Hepatocyte (in vitro differentiated cells): ENCODE data around the gene TENM4. TPM values are rescaled to one million over a fixed set of nuclear protein-coding genes. Genes with fewer than 3 reads are reported as not detected.

Experiments used
- DNase-seq: peaks from one replicate; pipeline ENCODE4 v3.0.0-alpha.2; 2016; ENCODE audit warnings: low spot score
- H2AFZ ChIP-seq: fragments of 200-600 bp; sonication (generic); 2 replicates; pipeline ENCODE4 v1.6.0; 2016; ENCODE audit warnings: antibody characterized with exemption, mild to moderate bottlenecking
- H3K27ac ChIP-seq: fragments of 200-600 bp; sonication (generic); 2 replicates; pipeline ENCODE4 v1.5.1; 2016; ENCODE audit warnings: mild to moderate bottlenecking
- H3K27me3 ChIP-seq: fragments of 200-600 bp; sonication (generic); 2 replicates; pipeline ENCODE4 v1.6.1; 2016
- H3K36me3 ChIP-seq: fragments of 200-600 bp; sonication (generic); replicated peaks from 2 replicates; pipeline ENCODE4 v1.5.1; 2016; ENCODE audit warnings: low read depth; ENCODE audit not compliant: insufficient read depth
- H3K4me1 ChIP-seq: fragments of 200-600 bp; sonication (generic); 2 replicates; pipeline ENCODE4 v1.5.1; 2016; ENCODE audit warnings: mild to moderate bottlenecking, moderate library complexity; ENCODE audit not compliant: insufficient read depth
- H3K4me2 ChIP-seq: fragments of 200-600 bp; sonication (generic); 2 replicates; pipeline ENCODE4 v1.6.0; 2016
- H3K4me3 ChIP-seq: fragments of 200-600 bp; sonication (generic); 2 replicates; pipeline ENCODE4 v1.5.1; 2016; ENCODE audit warnings: mild to moderate bottlenecking
- H3K79me2 ChIP-seq: fragments of 200-600 bp; sonication (generic); 2 replicates; pipeline ENCODE4 v1.6.0; 2017; ENCODE audit warnings: mild to moderate bottlenecking
- H3K9me2 ChIP-seq: fragments of 200-600 bp; sonication (generic); replicated peaks from 2 replicates; pipeline ENCODE4 v1.6.0; 2017; ENCODE audit warnings: mild to moderate bottlenecking; ENCODE audit not compliant: insufficient read depth
- H3K9me3 ChIP-seq: fragments of 200-600 bp; sonication (generic); 2 replicates; pipeline ENCODE4 v1.5.1; 2016; ENCODE audit warnings: low read depth, mild to moderate bottlenecking
- H4K20me1 ChIP-seq: fragments of 200-600 bp; sonication (generic); 2 replicates; pipeline ENCODE4 v1.6.0; 2016; ENCODE audit warnings: mild to moderate bottlenecking; ENCODE audit not compliant: insufficient read depth, poor library complexity, severe bottlenecking
- CTCF ChIP-seq: fragments of 200-600 bp; sonication (generic); IDR thresholded peaks from 2 replicates; pipeline ENCODE4 v1.5.1; 2016; ENCODE audit warnings: antibody characterized with exemption, mild to moderate bottlenecking; ENCODE audit not compliant: poor library complexity
- EZH2 ChIP-seq: fragments of 200-600 bp; sonication (generic); IDR thresholded peaks from 2 replicates; pipeline ENCODE4 v1.6.1; 2016; ENCODE audit warnings: antibody characterized with exemption, mild to moderate bottlenecking, borderline replicate concordance
- EZH2phosphoT487 ChIP-seq: fragments of 200-600 bp; sonication (generic); IDR thresholded peaks from one replicate; pipeline ENCODE4 v1.6.1; 2018; ENCODE audit warnings: antibody characterized with exemption, mild to moderate bottlenecking, low read depth, moderate library complexity; ENCODE audit not compliant: unreplicated experiment, severe bottlenecking
- WGBS: methylation state at CpG from one replicate; pipeline ENCODE4 v1.1.6; 2016; ENCODE audit warnings: low lambda C conversion rate; ENCODE audit errors: missing lambda C conversion rate; 5-methylcytosine and 5-hydroxymethylcytosine counted together
- polyA plus RNA-seq: library from polyadenylated mRNA; unstranded; fragments of >200 nt; fragmentation: Nextera tagmentation; extraction: Ambion mirVana; gene quantifications from 2 replicates; pipeline ENCODE4 v1.2.1, GENCODE V29; 2016
- total RNA-seq: library from RNA; depleted of rRNA; stranded (reverse); fragments of >200 nt; gene quantifications from 2 replicates; pipeline ENCODE4 v1.2.3, GENCODE V29; 2014

Gene TENM4
- total and polyA plus RNA-seq, 2 experiments from 2014 or later: 18.4 to 18.7 TPM

- TF ChIP-seq EZH2phosphoT487: no peak
- no peak for TF ChIP-seq CTCF
- TF ChIP-seq EZH2: no peak
- Histone ChIP-seq H4K20me1 (no peaks in the 10 kb centered on the region), H3K27ac (no peak overlapping the region), H2AFZ (no peak overlapping the region), H3K4me2 (no peak overlapping the region), H3K79me2 (no peaks in the 10 kb centered on the region), H3K9me2 (no peaks in the 10 kb centered on the region), H3K4me3 (no peak overlapping the region), H3K27me3 (no peaks in the 10 kb centered on the region), H3K9me3 (no peaks in the 10 kb centered on the region), H3K36me3 (no peaks in the 10 kb centered on the region), H3K4me1 (no peaks in the 10 kb centered on the region)
- DNase-seq: no peak
- WGBS: 87% methylated on average over 5 of the region's 5 CpGs
Measured at GRCh38 chr11:78689585-78690153, 751.2 kb downstream of the TENM4 start.

- Histone ChIP-seq H3K4me1 (no peaks in the 10 kb centered on the region), H4K20me1 (no peaks in the 10 kb centered on the region), H3K9me3 (no peaks in the 10 kb centered on the region), H3K4me3 (no peak overlapping the region), H3K79me2 (no peaks in the 10 kb centered on the region), H3K36me3 (no peaks in the 10 kb centered on the region), H3K9me2 (no peaks in the 10 kb centered on the region), H3K4me2 (no peak overlapping the region), H2AFZ (no peak overlapping the region), H3K27me3 (no peaks in the 10 kb centered on the region), H3K27ac (no peak overlapping the region)
- DNase-seq: no peak
- WGBS: 95% methylated on average over 3 of the region's 3 CpGs
- TF ChIP-seq EZH2phosphoT487: no peak
- no peak for TF ChIP-seq CTCF
- TF ChIP-seq EZH2: no peak
Measured at GRCh38 chr11:78689101-78689500, 751.7 kb downstream of the TENM4 start.

- no peak overlapping the region for H3K4me2 ChIP-seq
- no peaks in the 10 kb centered on the region for H3K4me1 ChIP-seq
- no peaks in the 10 kb centered on the region for H3K27me3 ChIP-seq
- DNase-seq: no peak
- no peak overlapping the region for H3K4me3 ChIP-seq
- TF ChIP-seq EZH2phosphoT487: no peak
- no peak for TF ChIP-seq EZH2
- TF ChIP-seq CTCF: no peak
- no peaks in the 10 kb centered on the region for H3K9me2 ChIP-seq
- H3K79me2 ChIP-seq: no peaks in the 10 kb centered on the region
- H3K36me3 ChIP-seq: no peaks in the 10 kb centered on the region
- WGBS: 57% methylated on average over 1 of the region's 1 CpG
- no peak overlapping the region for H3K27ac ChIP-seq
- no peaks in the 10 kb centered on the region for H4K20me1 ChIP-seq
- no peaks in the 10 kb centered on the region for H3K9me3 ChIP-seq
- no peak overlapping the region for H2AFZ ChIP-seq
Measured at GRCh38 chr11:78688460-78688859, 752.4 kb downstream of the TENM4 start.

GRCh38 chr11:78685156-78685555 lies 755.7 kb downstream of the TENM4 start:
- Histone ChIP-seq H4K20me1 (no peaks in the 10 kb centered on the region), H3K4me3 (no peak overlapping the region)

More at GRCh38 chr11:78685156-78685555, 755.7 kb downstream of the TENM4 start:
- no peak for DNase-seq
- Histone ChIP-seq H3K4me1 (no peaks in the 10 kb centered on the region), H3K4me2 (no peak overlapping the region), H3K36me3 (no peaks in the 10 kb centered on the region), H3K9me3 (no peaks in the 10 kb centered on the region), H3K27me3 (no peaks in the 10 kb centered on the region), H3K79me2 (no peaks in the 10 kb centered on the region), H2AFZ (no peak overlapping the region), H3K9me2 (no peaks in the 10 kb centered on the region), H3K27ac (no peak overlapping the region)
- TF ChIP-seq CTCF (no peak), EZH2 (no peak)
- WGBS: 93% methylated on average over 3 of the region's 3 CpGs
